GM21576 (cell line): ENCODE data around the gene PLA2G3.
"Not testable (repeated sequence)": the region's sequence is repeated elsewhere in the genome, so short reads cannot be mapped to it uniquely, and the experiment has no call there.

Experiments
- ATAC-seq: cut with Tn5 transposase; IDR thresholded peaks from one replicate; pipeline ENCODE4 v1.9.1; 2021; ENCODE audit warnings: mild to moderate bottlenecking, moderate library complexity; ENCODE audit not compliant: unreplicated experiment

The PLA2G3 gene

DNA sequence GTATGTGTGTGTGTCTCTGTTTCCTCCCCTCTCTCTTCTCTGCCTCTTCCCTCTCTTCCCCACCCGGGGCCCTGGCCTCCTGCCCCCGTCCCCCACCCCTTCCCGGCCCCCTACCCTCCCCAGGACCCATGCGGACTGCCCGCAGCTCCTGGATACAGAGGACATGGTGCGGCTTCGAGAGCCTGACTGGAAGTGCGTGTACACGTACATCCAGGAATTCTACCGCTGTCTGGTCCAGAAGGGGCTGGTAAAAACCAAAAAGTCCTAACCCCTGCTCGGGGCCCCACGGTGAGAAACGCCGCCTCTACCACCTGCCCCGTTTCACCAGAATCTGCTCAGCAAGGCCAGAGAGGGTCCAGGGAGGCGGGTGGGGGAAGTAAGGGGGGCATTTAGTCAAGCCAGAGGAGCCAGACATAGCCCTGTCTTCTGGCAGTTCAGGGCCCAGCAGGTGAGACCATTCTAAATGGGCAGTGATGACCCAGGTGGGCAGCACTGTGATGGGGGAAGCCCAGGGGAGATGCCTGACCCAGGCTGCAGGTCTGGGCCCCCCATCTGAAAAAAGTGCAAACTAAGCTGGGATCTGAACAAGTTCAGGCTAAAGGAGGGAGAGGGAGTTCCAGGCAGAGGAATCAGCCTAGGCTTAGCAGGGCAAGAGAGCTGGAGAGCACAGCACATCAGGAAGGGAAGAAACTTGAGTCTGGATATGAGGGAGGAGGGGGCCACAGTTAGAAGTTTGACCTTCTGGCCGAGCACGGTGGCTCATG lies 39.4 kb downstream of the PLA2G3 start:
- ATAC-seq = no peak

DNA sequence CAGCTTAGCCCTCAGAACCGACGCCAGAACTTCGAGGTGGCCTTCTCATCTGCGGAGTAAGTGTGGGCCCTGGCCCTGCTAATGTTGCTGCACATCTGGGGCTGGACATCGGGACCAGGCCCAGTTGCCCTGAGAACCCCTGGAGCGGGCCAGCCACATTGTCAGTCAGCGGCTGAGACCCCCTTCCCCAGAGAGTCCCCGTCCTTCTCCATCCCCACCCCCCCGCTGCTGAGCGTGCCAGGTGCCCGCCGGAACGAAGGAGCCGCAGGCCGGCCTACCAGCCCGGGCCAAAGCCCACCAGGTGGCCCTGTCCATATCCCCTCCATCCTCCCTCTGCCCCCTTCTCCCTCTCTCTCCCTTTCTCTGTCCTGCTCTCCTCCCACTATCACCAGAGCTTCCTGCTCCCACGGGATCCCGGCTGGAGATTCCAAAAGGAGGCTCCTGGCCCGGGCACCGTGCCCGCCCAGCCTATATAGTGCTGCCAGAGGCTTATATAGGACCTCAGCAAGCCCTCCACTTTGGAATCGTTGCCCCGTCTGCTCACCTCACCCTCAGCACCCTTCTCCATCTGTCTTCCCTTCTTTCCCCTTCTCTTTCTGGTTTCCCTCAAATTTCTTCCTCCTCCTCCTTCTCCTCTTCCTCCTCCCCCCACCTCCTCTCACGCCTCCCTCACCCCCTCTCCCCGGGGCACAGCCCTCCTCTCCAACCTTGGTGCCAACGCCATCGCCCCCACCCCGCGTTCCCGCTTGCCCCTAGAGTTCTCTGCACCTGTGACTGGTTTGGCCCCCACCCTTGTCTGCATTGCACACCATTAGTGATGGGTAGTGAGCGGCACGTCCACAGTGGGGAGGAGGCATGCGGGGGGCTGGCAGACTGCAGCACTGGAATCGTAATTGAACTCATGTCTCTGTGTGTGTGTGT lies 40.2 kb downstream of the PLA2G3 start:
- ATAC-seq = no peak

DNA sequence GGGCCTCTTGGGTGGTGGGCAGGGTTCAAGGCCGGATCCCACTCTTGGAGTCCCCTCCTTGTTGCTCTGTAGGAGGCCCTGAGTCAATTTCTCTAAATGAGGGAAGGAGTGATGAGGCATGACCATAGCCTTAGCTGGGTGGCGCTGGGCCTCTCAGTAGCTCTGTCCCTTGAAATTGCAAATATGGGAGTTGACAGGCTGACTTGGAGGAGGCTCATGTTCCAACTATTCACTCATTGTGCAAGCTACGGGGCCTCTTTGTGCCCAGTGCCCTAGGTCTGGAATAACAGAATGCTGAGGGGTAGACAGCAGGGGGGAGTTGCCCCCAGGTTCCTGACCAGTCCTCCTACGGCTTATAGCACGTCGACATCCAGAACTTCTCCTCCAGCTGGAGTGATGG lies 40.9 kb downstream of the PLA2G3 start:
- ATAC-seq = no peak

DNA sequence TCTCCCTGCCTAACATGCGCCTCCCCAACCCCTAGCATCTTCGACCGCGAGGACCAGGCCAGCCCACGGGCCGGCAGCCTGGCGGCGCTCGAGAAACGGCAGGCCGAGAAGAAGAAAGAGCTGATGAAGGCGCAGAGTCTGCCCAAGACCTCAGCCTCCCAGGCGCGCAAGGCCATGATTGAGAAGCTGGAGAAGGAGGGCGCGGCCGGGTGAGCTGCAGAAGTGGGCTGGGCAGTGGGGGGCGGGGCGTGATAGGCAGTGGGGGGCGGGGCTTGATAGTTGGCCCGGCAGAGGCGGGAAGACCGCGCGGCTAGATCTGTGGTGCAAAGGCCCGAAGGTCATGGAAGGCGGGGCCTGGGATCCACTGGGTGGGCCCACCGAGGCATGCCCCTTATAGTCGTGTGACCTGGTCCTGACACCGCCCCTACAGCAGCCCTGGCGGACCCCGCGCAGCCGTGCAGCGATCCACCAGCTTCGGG lies 41.6 kb downstream of the PLA2G3 start:
- ATAC-seq = no peak

DNA sequence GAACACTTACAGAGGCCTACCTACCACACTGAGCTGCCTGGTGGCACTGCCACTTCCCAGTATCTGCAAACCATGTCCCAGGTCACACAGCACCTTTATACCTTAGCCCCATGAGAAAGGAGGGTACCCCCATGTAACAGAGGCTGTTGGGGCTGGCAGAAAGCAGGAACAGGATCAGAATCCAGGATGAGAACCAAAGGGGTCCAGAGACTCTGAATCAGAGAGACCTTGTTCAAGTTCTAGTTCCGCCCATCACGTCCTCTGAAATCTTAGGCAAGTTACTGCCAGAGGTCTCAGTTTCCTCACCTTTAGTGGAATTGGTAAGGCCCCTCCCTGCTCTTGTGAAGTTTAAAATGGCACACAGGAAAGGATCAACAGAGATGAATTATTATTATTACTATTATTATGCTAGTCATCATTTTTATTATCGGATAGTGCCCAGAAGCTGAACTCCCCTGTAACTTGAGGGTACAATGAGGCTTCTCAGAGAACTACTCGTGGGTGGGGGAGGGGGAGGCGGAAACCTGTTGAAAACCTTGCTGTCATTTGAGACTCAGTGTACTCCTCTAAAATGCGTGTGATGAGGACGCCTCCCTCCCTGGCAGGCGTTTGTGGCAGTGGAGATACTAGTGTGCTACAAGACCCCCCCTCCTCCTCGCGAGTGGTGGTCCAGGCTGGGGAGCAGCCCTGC lies 42.2 kb downstream of the PLA2G3 start:
- ATAC-seq = no peak

DNA sequence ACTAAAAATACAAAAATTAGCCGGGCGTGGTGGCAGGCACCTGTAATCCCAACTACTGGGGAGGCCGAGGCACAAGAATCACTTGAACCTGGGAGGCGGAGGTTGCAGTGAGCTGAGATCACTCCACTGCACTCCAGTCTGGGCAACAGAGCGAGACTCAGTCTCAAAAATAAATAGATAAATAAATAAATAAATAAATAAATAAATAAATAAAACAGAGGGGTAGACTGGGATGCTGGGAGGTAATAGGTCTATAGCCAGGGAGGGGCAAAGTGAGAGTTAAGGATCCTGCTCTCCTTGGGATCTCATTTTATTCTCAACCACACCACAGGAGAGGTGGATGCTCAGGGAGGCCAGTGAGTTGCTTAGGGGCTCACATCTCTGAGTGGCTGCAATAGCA lies 42.8 kb downstream of the PLA2G3 start:
- not testable (repeated sequence) for ATAC-seq

DNA sequence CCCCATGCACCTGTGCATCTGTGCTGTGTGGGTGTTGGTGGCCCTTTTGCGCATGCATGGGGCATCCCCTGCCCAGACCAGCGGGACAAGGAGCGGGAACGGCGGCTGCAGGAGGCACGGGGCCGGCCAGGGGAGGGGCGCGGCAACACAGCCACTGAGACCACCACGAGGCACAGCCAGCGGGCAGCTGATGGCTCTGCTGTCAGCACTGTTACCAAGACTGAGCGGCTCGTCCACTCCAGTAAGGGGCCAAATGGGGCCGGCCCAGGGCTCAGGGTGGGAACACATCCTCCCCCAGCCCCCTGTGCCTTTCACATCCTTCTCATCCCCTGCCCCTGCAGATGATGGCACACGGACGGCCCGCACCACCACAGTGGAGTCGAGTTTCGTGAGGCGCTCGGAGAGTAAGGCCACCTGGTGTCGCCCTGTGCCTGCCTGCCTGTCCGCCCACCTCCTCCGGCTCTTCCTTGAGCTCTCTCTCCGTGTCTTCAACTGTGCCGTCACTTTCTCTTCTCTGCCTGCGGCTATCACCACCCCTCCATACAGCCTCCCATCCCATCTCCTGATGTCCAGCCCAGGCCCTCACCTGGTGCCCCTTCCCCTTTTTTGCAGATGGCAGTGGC lies 43.5 kb downstream of the PLA2G3 start:
- ATAC-seq = no peak

DNA sequence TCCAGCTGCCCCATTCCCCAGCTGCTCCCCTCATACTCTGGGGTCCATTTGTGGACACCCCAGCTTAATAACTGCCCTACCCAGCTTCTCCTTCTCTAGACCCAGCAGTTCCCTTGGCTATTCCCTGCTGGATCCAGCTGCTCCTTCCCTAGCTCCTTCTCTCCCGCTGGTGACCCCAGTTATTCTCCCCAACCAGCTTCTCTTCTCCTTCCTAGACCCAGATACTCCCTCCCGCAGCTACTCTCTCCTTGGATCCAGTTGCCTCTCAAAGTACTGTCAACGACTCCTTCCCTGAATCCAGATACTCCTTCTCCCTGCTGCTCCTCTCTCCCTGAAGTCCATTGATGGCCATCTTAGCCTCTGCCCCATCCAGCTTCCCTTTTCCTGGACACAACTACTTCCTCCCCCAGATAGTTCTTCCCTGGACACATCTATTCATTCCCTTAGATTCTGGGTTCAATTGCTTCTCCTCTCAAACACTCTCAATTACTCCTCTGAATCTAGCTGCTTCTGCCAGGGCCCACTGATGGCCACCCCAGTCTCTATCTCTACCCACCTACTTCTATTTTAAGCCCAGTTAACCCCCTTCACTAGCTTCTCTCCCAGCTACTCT lies 44.6 kb downstream of the PLA2G3 start:
- ATAC-seq = no peak

DNA sequence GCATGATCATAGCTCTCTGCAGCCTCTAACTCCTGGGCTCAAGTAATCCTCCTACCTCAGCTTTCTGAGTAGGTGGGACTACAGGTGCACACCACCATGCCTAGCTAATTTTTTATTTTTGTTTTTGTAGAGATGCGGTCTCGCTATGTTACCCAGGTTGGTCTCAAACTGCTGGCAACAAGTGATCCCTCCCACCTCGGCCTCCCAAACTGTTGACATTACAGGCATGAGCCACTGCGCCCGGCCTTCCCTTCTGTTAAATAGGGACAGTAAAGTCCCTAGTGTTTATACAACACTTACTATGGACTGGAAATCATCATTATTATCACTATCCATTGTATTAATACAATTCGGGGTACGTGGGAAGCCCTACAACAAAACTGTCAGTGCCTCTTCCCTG lies 45.6 kb downstream of the PLA2G3 start:
- ATAC-seq = no peak

DNA sequence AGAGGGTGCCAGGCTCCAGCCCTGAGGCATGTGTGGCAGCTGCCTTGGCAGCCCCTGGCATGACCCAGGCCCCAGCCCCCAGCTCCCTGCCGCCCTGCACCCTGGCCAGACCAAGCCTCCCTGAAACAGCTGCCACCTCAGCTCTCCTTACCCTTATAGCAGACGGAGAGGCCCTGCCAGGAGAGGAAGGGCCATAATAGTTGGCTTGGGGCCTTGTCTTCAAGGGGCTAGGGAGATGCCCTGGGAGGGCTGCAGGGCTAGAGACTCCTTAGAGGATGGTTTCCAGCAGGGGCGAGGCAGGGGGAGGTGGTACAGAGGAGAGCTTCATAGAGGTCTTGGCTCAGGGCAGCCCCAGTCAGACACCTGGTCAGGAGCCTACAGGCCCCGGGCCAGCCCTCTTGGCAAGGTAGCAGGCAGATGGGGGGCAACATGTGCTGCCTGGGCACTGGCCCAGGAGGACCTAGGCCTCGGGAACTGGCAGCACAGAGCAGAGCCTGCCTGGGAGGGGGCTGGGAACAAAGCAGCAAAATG lies 46.2 kb downstream of the PLA2G3 start:
- no peak for ATAC-seq

DNA sequence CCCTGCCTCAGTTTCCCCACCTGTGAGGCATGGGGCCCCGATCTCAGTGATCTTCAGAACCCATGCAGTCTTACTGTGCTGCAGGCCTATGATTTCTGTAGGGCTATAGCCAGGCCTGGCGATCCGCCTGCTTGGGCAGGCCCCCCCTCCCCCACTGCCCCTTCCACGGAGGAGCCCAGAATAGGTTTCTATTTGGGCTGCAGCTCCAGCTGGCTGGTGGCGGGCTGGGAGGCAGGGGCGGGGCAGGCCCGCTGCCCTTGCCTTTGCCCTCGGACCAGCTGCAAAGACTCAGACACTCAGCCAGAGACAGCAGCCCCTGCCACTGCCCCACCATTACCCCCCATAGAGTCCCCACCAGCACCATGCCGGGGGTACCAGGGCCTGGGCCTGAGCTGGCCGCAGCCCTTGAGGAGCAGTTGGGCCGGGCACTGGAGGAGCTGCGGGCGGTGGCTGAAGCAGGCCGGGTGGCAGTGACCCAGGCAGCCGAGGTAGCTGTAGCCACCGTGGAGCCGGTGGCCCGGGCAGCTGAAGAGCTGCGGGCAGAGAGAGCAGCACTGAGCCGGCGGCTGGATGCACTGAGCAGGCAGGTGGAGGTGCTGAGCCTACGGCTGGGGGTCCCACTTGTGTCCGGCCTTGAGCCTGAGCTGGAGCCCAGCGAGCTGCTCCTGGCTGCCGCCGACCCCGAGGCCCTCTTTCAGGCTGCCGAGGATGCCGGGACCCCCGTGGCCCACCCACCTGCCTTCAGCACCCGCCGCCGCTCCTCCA lies 47.0 kb downstream of the PLA2G3 start:
- ATAC-seq = no peak

DNA sequence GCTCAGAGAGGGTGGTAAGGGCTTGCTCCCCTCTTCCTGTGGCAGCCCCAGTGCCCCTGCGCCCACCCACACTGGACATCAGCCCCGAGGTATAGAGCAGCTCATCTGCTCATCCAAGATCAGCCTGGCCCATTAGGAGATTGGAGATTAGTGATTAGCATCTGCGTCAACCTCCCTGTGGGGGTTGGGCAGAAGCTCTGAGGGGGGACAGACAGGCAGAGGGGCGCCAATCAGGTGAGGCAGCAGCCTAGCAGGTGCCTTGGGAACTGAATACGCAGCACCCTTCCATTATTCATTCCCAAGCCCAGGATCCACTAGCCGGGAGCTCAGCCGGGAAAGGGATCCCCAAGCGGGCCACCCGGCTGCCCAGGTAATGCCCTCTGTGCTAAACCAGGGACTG lies 48.1 kb downstream of the PLA2G3 start:
- ATAC-seq = no peak

DNA sequence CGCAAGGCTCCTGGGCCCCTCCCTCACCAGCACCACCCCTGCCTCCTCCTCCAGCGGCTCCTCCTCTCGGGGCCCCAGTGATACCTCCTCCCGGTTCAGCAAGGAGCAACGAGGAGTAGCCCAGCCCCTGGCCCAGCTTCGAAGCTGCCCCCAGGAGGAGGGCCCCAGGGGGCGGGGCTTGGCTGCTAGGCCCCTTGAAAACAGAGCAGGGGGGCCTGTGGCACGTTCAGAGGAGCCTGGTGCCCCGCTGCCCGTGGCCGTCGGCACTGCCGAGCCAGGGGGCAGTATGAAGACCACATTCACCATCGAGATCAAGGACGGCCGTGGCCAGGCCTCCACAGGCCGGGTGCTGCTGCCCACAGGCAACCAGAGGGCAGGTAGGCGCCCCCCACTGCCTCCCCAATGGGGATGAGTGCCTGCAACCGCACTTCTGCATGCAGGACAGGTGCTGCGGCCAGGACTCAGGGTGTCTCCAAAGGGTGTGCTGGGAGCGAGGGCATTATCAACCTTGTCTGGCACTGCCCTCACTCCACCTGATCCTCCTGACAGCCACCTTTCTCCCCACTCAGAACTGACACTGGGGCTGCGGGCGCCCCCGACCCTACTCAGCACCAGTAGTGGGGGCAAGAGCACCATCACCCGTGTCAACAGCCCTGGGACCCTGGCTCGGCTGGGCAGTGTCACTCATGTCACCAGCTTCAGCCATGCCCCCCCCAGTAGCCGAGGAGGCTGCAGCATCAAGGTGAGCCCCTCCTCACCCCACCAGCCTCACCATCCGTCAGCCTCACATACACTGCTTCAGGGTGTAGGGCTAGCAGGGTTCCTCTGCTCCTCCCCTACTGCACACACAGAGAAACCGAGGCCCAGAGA lies 49.0 kb downstream of the PLA2G3 start:
- no peak for ATAC-seq

DNA sequence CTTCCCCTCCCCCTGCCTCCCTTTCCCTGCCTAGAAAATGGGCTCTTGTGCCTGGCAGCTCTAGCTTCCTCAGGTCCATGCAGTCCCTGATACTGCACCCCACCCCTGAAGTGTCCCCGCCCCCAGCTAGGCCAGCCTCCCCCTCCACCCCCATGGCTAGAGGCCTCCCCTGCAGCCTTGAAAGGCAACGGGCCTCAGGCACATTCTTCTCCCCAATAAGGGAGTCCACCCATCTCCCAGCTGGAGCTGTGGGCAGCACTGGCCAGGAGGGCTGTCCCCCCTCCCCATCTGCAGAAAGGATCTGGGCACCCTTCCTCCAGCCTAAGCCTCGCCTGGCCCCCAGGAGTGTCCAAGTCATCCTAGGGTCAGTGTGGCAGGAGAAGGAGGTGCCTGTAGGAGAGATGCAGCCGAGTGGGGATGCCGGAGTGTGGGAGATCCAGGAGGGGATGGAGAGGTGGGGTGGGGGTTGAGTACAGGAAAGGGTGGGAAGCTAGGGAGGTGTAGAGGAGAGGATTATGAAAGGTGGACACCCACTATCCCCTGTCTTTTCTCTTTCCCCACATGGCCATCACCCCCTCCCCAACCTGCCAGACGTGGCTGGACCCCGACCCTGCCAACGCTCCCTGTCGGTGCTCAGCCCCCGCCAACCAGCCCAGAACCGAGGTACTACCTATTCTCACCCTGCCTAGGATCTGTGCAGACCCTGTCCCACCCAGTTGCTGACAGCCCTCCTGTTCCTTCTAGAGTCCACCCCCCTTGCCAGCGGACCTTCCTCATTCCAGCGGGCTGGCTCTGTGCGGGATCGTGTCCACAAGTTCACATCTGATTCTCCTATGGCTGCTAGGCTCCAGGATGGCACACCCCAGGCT lies 49.9 kb downstream of the PLA2G3 start:
- ATAC-seq = no peak

DNA sequence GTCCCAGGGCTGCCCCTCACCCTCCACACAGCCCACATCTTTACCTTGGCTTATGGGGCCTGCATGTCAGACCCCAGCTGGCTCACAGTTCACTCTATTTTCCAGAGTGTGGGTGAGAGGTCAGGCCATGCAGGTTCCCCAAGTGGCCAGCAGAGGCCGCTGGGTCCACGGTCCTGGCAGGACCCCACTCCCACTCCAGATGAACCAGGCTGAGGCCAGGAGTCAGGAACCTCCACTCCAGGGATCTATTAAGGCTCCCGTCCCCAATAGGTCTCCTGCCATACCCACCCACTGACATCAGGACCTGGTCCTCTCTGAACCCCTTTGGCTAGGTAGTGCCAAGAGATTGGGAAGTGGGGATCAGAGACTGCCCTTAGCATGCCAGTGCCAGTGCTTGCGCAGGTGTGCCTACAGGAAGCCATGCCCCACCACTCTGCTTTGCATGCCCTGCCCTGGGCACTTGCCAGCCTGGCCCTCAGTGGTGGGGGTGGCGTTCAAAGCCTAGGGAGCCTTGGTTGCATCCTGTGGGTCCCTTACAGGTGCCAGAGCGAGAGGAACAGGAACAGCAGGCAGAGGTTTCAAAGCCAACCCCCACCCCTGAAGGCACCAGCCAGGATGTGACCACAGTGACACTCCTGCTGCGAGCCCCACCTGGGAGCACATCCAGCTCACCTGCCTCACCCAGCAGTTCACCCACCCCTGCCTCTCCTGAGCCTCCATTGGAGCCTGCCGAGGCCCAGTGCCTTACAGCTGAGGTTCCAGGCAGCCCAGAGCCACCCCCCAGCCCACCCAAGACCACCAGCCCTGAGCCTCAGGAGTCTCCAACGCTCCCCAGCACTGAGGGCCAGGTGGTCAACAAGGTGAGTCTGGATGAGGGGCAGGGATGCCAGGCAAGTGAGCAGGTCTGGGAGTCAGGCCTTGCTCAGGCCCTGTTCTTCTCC lies 50.9 kb downstream of the PLA2G3 start:
- ATAC-seq = no peak

DNA sequence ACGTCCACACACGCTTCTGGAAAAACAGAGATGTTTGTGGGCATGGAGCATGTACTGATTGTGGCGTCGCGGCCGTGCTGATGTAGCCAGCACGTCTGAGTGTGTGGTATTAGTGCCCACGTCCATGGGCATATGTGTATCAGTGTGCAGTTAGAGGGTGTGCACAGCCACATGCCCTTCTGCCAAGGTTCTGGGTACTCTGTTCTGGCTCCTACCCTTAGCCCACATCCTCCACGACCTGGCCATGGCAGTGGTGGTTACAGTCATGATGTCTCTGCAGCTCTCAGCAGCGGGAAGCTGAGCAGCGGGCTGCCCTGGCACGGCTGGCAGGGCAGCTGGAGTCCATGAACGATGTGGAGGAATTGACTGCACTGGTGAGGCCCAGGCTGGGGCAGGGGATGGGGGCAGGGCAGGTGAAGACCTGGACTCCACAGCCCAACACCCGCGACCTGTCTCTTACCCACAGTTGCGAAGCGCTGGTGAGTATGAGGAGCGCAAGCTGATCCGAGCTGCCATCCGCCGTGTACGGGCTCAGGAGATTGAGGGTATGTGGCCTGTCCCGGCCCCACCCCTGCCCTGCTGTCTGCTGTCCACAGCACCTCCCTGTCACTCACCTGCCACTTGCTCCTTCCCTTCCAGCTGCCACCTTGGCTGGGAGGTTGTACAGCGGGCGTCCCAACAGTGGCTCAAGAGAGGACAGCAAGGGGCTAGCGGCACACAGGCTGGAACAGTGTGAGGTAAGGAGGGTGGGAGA lies 51.9 kb downstream of the PLA2G3 start:
- ATAC-seq = no peak
